B cell (primary cell): Measurements from ENCODE around the gene RGS7.

Experiments used
- CTCF ChIP-seq: fragments of 200-600 bp; IDR thresholded peaks from one replicate; pipeline ENCODE4 v1.8.0; 2022; ENCODE audit warnings: antibody characterized with exemption, mild to moderate bottlenecking
- EZH2 ChIP-seq: IDR thresholded peaks from 2 replicates; pipeline ENCODE4 v1.6.1; 2012; ENCODE audit warnings: borderline replicate concordance, low read depth, mild to moderate bottlenecking, moderate library complexity, low read length; ENCODE audit not compliant: insufficient read depth, poor library complexity, severe bottlenecking

- TF ChIP-seq CTCF, result no peak
- no peak for TF ChIP-seq EZH2
Measured at GRCh38 chr1:241317676-241318075, 39.3 kb downstream of the RGS7 start.
